ENCODE measurements around the gene NUFIP2.
"Not testable (repeated sequence)": the region's sequence is repeated elsewhere in the genome, so short reads cannot be mapped to it uniquely, and the experiment has no call there.

Gene NUFIP2

GRCh38 chr17:29293890-29294579, at the start of gene NUFIP2:
TSS of gene NUFIP2 (minus strand) at chr17:29294148. CDS start at chr17:29294059, 89 bp downstream.
- DNase-seq = peak; percentile 99

GRCh38 chr17:29342158-29342765, 48.3 kb upstream of the NUFIP2 start:
- no peak for DNase-seq

- DNase-seq = no peak
These were observed 47.8 kb upstream of the NUFIP2 start for GRCh38 chr17:29341726-29342125.

- DNase-seq = not testable (repeated sequence)
These were observed 45.1 kb upstream of the NUFIP2 start for GRCh38 chr17:29339016-29339415.

GRCh38 chr17:29331708-29332085, 37.7 kb upstream of the NUFIP2 start:
- DNase-seq = no peak

GRCh38 chr17:29331075-29331707, 37.2 kb upstream of the NUFIP2 start:
- DNase-seq = no peak

GRCh38 chr17:29327412-29327811, 33.5 kb upstream of the NUFIP2 start:
- no peak for DNase-seq

- DNase-seq = no peak
These were observed 32.3 kb upstream of the NUFIP2 start for GRCh38 chr17:29326023-29326813.

GRCh38 chr17:29322363-29322762, 28.4 kb upstream of the NUFIP2 start:
- no peak for DNase-seq

GRCh38 chr17:29303386-29303785, 9.4 kb upstream of the NUFIP2 start:
- no peak for DNase-seq

GRCh38 chr17:29299031-29299430, 5.1 kb upstream of the NUFIP2 start:
- no peak for DNase-seq

GRCh38 chr17:29295420-29295819, 1.5 kb upstream of the NUFIP2 start:
- no peak for DNase-seq

GRCh38 chr17:29294580-29294900, 592 bp upstream of the NUFIP2 start:
- no peak for DNase-seq

- DNase-seq = peak; percentile 66
These were observed 707 bp downstream of the NUFIP2 start for GRCh38 chr17:29292992-29293889.

GRCh38 chr17:29292071-29292991, 1.6 kb downstream of the NUFIP2 start:
- peak; percentile 71 for DNase-seq

GRCh38 chr17:29291163-29291752, 2.7 kb downstream of the NUFIP2 start:
- DNase-seq = peak; percentile 24

GRCh38 chr17:29289852-29290251, 4.1 kb downstream of the NUFIP2 start:
- DNase-seq = no peak

- no peak for DNase-seq
These were observed 10.0 kb downstream of the NUFIP2 start for GRCh38 chr17:29283961-29284360.

GRCh38 chr17:29283496-29283895, 10.5 kb downstream of the NUFIP2 start:
- DNase-seq = no peak

- no peak for DNase-seq
These were observed 14.4 kb downstream of the NUFIP2 start for GRCh38 chr17:29279397-29280070.

Data from CD4-positive, alpha-beta T cell treated with Interleukin-17A for 4 hours (primary cell).